Superior temporal gyrus (tissue), 1 donor: Measurements from ENCODE around the gene DNAJC5.
"Not testable (repeated sequence)": the region's sequence is repeated elsewhere in the genome, so short reads cannot be mapped to it uniquely, and the experiment has no call there.

ENCODE experiments used
- DNase-seq: peaks from one replicate; pipeline ENCODE4 v3.0.0-alpha.2; 2016; ENCODE audit errors: extremely low spot score

The DNAJC5 gene

GRCh38 chr20:63861365-63861934 is 33.5 kb upstream of the DNAJC5 start, which contains the start of gene ABHD16B:
ABHD16B (plus strand) TSS chr20:63861498; CDS start chr20:63861541, 43 bp downstream.
- no peak for DNase-seq

GRCh38 chr20:63861981-63862901 is 32.7 kb upstream of the DNAJC5 start:
- DNase-seq: no peak

DNA sequence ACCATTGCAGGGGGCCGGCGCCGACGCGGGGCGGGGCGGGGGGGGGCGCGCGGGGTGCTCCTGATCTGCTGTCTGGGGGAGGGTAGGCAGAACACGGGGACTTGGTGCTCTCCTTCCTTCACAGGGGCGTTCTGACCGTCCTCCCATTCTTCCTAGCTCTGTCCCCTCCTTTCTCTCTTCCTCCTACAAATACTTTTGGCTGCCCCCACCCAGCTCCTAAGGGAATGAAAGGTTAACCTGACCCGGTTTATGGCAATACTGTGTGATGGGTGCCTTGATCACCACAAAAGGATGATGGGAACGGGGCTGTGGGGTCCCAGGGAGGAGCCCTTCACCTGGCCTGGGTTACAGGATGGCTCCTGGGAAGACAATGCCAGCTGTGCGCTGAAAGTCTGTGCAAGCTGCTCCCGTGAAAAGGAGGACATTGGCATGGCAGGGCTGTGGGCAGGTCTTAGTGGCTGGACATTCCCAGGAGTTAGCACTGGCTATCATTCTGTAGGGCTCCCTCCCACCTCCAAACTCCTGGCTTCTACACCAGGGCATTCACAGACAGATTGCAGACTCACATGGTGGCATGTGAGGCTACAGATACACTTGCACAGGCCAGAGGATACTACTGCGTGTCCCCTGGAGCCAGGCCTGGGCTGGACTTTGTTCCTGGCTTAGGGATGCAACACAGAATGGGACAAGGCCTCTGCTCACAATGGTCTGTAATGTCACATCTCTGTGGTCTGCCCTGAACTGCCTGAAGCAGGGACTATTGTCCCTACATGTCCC is 31.7 kb upstream of the DNAJC5 start:
- DNase-seq: no peak

- DNase-seq: peak; percentile 66
Measured at GRCh38 chr20:63863798-63864544, 31.0 kb upstream of the DNAJC5 start.

GRCh38 chr20:63864545-63864977 is 30.4 kb upstream of the DNAJC5 start:
- no peak for DNase-seq

GRCh38 chr20:63864978-63865640 is 29.8 kb upstream of the DNAJC5 start, which contains the start of gene TPD52L2:
TPD52L2 (plus strand) TSS chr20:63865270; CDS start chr20:63865366, 96 bp downstream.
- peak; percentile 98 for DNase-seq

DNA sequence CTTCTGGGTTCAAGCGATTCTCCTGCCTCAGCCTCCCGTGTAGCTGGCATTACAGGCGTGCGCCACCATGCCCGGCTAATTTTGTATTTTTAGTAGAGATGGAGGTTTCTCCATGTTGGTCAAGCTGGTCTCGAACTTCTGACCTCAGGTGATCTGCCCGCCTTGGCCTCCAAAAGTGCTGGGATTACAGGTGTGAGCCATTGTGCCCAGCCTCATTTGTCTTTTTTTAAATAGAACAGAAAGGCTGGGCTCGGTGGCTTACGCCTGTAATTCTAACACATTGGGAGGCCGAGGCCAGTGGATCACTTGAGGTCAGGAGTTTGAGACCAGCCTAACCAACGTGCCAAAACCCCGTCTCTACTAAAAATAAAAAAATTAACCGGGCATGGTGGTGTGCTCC is 27.9 kb upstream of the DNAJC5 start:
- not testable (repeated sequence) for DNase-seq

DNA sequence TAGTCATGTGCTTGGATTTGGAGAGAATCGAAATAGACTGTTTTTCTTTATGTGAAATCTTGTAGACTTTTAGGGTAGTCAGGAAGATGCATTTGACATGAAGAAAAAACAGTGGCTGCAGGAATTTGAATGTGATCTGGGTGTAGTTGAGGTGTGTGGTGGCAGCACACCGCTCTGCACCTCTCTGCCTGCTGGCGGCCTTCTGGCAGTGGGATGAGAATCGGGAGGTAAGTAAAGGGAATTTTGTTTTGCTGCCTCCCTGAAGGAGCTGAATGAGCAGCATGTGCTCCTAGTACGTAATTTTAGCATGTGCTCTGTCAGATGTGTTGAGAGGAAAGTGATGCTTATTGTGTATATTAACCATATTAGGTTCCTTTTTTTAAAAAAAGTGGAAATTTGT is 26.7 kb upstream of the DNAJC5 start:
- DNase-seq: no peak

- peak; percentile 14 for DNase-seq
Measured at GRCh38 chr20:63873477-63873971, 21.4 kb upstream of the DNAJC5 start.

DNA sequence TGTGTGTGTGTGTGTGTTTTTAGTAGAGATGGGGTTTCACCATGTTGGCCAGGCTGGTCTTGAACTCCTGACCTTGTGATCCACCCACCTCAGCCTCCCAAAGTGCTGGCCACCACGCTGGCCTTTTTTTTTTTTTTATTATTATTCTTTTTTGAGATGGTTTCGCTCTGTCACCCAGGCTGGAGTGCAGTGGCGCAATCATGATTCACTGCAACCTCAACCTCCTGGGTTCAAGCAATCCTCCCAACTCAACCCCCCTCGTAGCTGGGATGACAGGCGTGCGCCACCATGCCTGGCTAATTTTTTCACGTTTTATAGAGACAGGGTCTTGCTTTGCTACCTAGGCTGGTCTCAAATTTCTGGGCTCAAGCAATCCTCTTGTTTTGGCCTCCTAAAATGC is 20.7 kb upstream of the DNAJC5 start:
- not testable (repeated sequence) for DNase-seq

DNA sequence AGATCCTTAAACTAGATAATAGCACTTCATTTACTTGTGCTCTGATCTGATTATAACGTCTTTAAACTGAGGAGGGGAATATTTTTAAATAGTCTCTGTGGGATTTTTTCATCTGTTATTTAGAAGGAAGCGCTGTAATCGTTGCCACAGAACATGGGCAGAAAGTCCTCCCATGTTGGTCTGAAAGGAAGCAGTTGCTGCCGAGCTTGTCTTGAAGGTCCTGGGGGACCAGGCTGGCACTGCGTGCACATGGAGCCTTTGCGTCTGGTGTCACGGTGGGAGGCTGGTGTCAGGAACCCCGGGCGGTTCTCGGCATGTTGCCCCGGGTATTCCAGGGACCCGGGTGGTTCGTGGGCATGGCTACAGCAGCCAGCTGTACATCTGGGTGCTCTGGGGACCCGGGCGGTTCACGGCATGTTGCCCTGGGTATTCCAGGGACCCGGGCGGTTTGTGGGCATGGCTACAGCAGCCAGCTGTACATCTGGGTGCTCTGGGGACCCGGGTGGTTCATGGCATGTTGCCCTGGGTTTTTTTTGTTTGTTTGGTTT is 18.4 kb upstream of the DNAJC5 start:
- DNase-seq: no peak

DNA sequence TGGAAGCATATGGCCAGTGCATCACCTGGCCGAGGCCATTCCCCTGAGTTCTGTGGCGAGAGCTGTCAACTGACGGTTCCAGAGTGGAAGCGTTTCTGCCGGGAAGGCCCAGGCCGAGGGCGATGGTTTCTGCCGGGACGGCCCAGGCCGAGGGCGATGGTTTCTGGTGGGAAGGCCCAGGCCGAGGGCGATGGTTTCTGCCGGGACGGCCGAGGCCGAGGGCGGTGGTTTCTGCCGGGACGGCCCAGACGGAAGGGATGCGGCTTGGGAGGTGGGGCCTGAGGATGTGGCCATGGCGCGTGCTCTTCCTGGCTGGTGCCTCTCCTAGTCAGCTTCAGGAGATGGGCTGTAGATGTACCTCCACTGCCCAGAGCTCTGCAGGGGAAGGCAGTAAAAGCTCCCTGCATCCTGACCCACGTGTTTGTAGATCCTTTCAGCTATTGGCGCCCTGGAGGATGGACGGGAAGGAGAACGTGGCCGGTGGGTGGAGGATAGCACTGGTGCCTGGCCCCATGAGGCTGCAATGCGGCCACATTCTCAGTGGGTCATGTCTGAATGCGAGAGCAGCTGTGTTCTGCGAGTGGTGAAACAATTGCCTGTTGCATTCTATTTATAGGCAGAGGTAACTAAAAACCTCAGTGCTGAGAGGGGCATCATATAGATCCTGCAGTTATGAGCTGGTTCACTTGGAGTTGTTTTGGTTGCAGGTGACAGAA is 17.0 kb upstream of the DNAJC5 start:
- no peak for DNase-seq

- no peak for DNase-seq
Measured at GRCh38 chr20:63878899-63879663, 15.8 kb upstream of the DNAJC5 start.

GRCh38 chr20:63880901-63881300 is 14.0 kb upstream of the DNAJC5 start:
- DNase-seq: not testable (repeated sequence)

- no peak for DNase-seq
Measured at GRCh38 chr20:63881451-63882226, 13.3 kb upstream of the DNAJC5 start.

DNA sequence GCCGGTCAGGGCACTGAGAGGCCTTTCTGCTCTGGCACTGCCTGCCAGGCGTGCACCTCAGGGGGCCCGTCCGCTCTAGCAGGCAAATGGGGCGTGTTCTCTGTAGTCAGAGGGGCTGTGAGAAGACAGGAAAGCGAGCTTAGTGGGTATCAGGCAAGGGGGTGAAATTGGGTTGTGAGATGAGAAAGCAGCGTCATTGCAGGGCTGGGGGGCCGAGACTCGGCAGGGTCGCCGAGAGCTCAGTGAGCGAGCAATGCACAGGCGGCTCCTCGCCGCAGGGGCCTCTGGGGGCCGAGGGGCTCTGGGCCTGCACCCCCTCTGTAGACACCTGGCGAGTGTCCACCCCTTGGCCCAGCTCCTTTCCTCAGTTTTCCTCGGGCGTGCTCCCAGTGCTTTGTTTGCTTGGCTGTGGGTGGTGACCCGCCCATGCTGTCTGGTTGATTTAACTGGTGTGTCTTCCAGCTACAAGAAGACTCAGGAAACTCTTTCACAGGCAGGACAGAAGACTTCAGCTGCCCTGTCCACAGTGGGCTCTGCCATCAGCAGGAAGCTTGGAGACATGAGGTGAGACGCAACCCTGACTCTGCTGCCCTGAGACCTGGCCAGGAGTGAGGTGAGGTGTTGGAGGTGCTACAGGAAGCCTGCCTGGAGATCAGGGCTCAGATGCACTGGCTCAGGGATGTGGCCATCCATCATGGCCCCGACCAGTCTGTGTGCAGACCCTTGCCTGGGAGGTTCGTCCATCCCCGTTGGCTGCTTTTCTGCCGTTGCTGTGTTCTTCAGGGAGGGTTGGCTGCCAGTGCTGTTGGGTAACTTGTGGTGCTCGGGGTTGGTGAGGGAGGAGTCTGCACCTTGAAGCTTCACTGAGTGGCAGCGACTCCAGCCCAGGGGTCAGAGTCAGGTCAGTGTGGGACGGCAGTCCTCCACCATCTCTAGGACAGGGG is 12.4 kb upstream of the DNAJC5 start:
- no peak for DNase-seq

DNA sequence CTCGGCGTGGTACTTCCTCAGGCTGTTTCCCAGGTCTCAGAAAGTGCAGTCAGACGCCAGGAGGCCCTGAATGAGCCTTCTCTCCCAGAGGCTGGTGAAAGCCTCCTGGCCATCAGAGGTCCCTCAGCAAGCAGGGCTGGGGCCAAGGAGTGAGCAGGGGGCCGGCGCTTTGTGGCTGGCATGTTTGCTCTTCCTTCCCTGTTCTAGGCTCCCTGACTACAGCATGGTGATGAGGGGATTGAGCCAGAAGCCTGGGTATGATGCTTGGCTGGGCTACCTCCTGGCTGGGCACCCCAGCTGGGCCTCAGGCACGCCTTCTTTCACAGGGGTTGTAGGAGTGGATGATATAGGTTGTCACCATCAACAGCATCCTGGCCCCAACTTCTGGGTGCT is 11.7 kb upstream of the DNAJC5 start:
- no peak for DNase-seq
